RKO (cell line): ENCODE measurements around the gene RMND1.
"Not testable (repeated sequence)": the region's sequence is repeated elsewhere in the genome, so short reads cannot be mapped to it uniquely, and the experiment has no call there.

Experiments
- DNase-seq: peaks from one replicate; pipeline ENCODE4 v3.0.0-alpha.2; 2016; ENCODE audit warnings: low spot score

Gene RMND1

GRCh38 chr6:151451417-151451949, 443 bp downstream of the RMND1 start:
- DNase-seq, result no peak

GRCh38 chr6:151450928-151451327, 998 bp downstream of the RMND1 start:
- not testable (repeated sequence) for DNase-seq

GRCh38 chr6:151448623-151449022, 3.3 kb downstream of the RMND1 start:
- no peak for DNase-seq

GRCh38 chr6:151447237-151447636, 4.7 kb downstream of the RMND1 start:
- no peak for DNase-seq

- DNase-seq, result no peak
Measured at GRCh38 chr6:151445482-151445881, 6.4 kb downstream of the RMND1 start.

GRCh38 chr6:151443911-151444621, 7.9 kb downstream of the RMND1 start:
- DNase-seq, result no peak

GRCh38 chr6:151443454-151443853, 8.5 kb downstream of the RMND1 start:
- no peak for DNase-seq

GRCh38 chr6:151442371-151442770, 9.6 kb downstream of the RMND1 start:
- no peak for DNase-seq

GRCh38 chr6:151441390-151442166, 10.3 kb downstream of the RMND1 start:
- no peak for DNase-seq

GRCh38 chr6:151440930-151441329, 11.0 kb downstream of the RMND1 start:
- no peak for DNase-seq

GRCh38 chr6:151440498-151440897, 11.4 kb downstream of the RMND1 start:
- DNase-seq, result no peak

- DNase-seq, result no peak
Measured at GRCh38 chr6:151437401-151437800, 14.5 kb downstream of the RMND1 start.

GRCh38 chr6:151436802-151437201, 15.1 kb downstream of the RMND1 start:
- DNase-seq, result no peak

- no peak for DNase-seq
Measured at GRCh38 chr6:151436300-151436699, 15.6 kb downstream of the RMND1 start.

GRCh38 chr6:151434369-151434768, 17.6 kb downstream of the RMND1 start:
- no peak for DNase-seq

- DNase-seq, result no peak
Measured at GRCh38 chr6:151432651-151433050, 19.3 kb downstream of the RMND1 start.

- no peak for DNase-seq
Measured at GRCh38 chr6:151431337-151431736, 20.6 kb downstream of the RMND1 start.

GRCh38 chr6:151430886-151431285, 21.0 kb downstream of the RMND1 start:
- no peak for DNase-seq

GRCh38 chr6:151428093-151428735, 23.7 kb downstream of the RMND1 start:
- no peak for DNase-seq

GRCh38 chr6:151425561-151425960, 26.4 kb downstream of the RMND1 start:
- DNase-seq, result no peak

- no peak for DNase-seq
Measured at GRCh38 chr6:151422981-151423380, 28.9 kb downstream of the RMND1 start.

GRCh38 chr6:151417477-151417876, 34.4 kb downstream of the RMND1 start:
- no peak for DNase-seq
